IMR-90 (cell line): ENCODE measurements around the gene DENND1A. TPM values are rescaled to one million over a fixed set of nuclear protein-coding genes. Genes with fewer than 3 reads are reported as not detected.

Experiments
- ATAC-seq: fragments of 200-7000 bp; cut with Tn5 transposase; 2 replicates; pipeline ENCODE4 v1.9.1; 2020; ENCODE audit warnings: low read depth, mild to moderate bottlenecking, moderate library complexity
- BruUV-seq: library from RNA; stranded (reverse); fragments of 400-500 nt; replicated peaks from 2 replicates; lab custom pipeline; 2021; lab: Mats Ljungman, UMichigan
- CTCF ChIA-PET: fragments of 300-600 bp; formaldehyde crosslinking; extraction: SDS; loops from one replicate; lab custom pipeline; 2021; ENCODE audit warnings: antibody characterized with exemption; lab: Yijun Ruan, JAX
- POLR2A ChIA-PET: fragments of 300-600 bp; sonication (Branson Sonifier 250); formaldehyde crosslinking; loops from one replicate; lab custom pipeline; 2022; ENCODE audit warnings: antibody characterized with exemption; ENCODE audit not compliant: unreplicated experiment; lab: Charles Lee
- DNase-seq: peaks from one replicate; pipeline ENCODE4 v3.0.0; 2013
- H2AFZ ChIP-seq: replicated peaks from 2 replicates; pipeline ENCODE3; 2013; ENCODE audit warnings: low read length, mild to moderate bottlenecking; ENCODE audit not compliant: poor library complexity
- H2AK5ac ChIP-seq: 2 replicates; pipeline ENCODE4 v1.6.1; 2013; ENCODE audit warnings: low read depth, low read length, inconsistent platforms
- H2AK9ac ChIP-seq: replicated peaks from 2 replicates; pipeline ENCODE3; 2013; ENCODE audit warnings: mild to moderate bottlenecking, low read depth, low read length, moderate library complexity; ENCODE audit not compliant: poor library complexity
- H2BK120ac ChIP-seq: 2 replicates; pipeline ENCODE4 v1.6.1; 2013; ENCODE audit warnings: low read depth, low read length, inconsistent platforms
- H2BK15ac ChIP-seq: 3 replicates; pipeline ENCODE4 v1.6.1; 2013; ENCODE audit warnings: low read depth, low read length, inconsistent platforms
- H2BK20ac ChIP-seq: 2 replicates; pipeline ENCODE4 v1.6.1; 2013; ENCODE audit warnings: low read depth, mild to moderate bottlenecking, inconsistent platforms, low read length, moderate library complexity
- H2BK5ac ChIP-seq: 2 replicates; pipeline ENCODE4 v1.6.1; 2013; ENCODE audit warnings: mild to moderate bottlenecking, low read depth, low read length, inconsistent platforms; ENCODE audit not compliant: poor library complexity, severe bottlenecking
- H3K14ac ChIP-seq: replicated peaks from 2 replicates; pipeline ENCODE4 v1.6.1; 2013; ENCODE audit warnings: low read depth, low read length, inconsistent platforms
- H3K18ac ChIP-seq: 2 replicates; pipeline ENCODE4 v1.6.1; 2013; ENCODE audit warnings: low read depth, low read length, control low read depth
- H3K23ac ChIP-seq: 2 replicates; pipeline ENCODE4 v1.6.1; 2013; ENCODE audit warnings: low read depth, low read length, inconsistent platforms
- H3K27ac ChIP-seq: 2 replicates; pipeline ENCODE4 v1.5.1; 2013; ENCODE audit warnings: mild to moderate bottlenecking, control low read depth, low read length; ENCODE audit not compliant: insufficient read depth
- H3K27me3 ChIP-seq: 2 replicates; pipeline ENCODE4 v1.6.1; 2013; ENCODE audit warnings: low read length; ENCODE audit not compliant: control insufficient read depth, insufficient read depth
- H3K36me3 ChIP-seq: 2 replicates; pipeline ENCODE4 v1.6.1; 2013; ENCODE audit warnings: low read length, mixed read lengths; ENCODE audit not compliant: control insufficient read depth, insufficient read depth
- H3K4ac ChIP-seq: 2 replicates; pipeline ENCODE4 v1.6.1; 2013; ENCODE audit warnings: low read depth, low read length, inconsistent platforms
- H3K4me1 ChIP-seq: 2 replicates; pipeline ENCODE4 v1.6.1; 2013; ENCODE audit warnings: low read length, mixed read lengths; ENCODE audit not compliant: control insufficient read depth, insufficient read depth
- H3K4me2 ChIP-seq: 2 replicates; pipeline ENCODE4 v1.6.1; 2013; ENCODE audit warnings: low read depth, mild to moderate bottlenecking, control low read depth, low read length, moderate library complexity
- H3K4me3 ChIP-seq: 2 replicates; pipeline ENCODE4 v1.5.1; 2013; ENCODE audit warnings: low read depth, mild to moderate bottlenecking, control low read depth, low read length, moderate library complexity; ENCODE audit not compliant: insufficient read depth
- H3K56ac ChIP-seq: 2 replicates; pipeline ENCODE4 v1.6.1; 2013; ENCODE audit warnings: low read length, inconsistent platforms; ENCODE audit not compliant: insufficient read depth; ENCODE audit errors: extremely low read depth
- H3K79me1 ChIP-seq, 2 experiments: 2 replicates each; pipeline ENCODE4 v1.6.1; 2013; ENCODE audit warnings: low read length in 2 of 2, inconsistent platforms in 1 of 2, low read depth in 1 of 2
- H3K9ac ChIP-seq: 2 replicates; pipeline ENCODE4 v1.6.1; 2013; ENCODE audit warnings: low read depth, low read length, control low read depth
- H3K9me1 ChIP-seq: 2 replicates; pipeline ENCODE4 v1.6.1; 2013; ENCODE audit warnings: low read length, inconsistent platforms; ENCODE audit not compliant: insufficient read depth
- H3K9me3 ChIP-seq: 2 replicates; pipeline ENCODE4 v1.6.1; 2013; ENCODE audit warnings: low read length; ENCODE audit not compliant: control insufficient read depth, insufficient read depth
- H4K20me1 ChIP-seq: 2 replicates; pipeline ENCODE4 v1.6.1; 2013; ENCODE audit warnings: low read length, inconsistent platforms; ENCODE audit not compliant: insufficient read depth
- H4K5ac ChIP-seq: 2 replicates; pipeline ENCODE4 v1.6.1; 2013; ENCODE audit warnings: mild to moderate bottlenecking, low read depth, low read length, control low read depth
- H4K8ac ChIP-seq, 2 experiments: 2 replicates each; pipeline ENCODE4 v1.6.1; 2013; ENCODE audit warnings: low read depth in 2 of 2, low read length in 2 of 2, control low read depth in 1 of 2, inconsistent platforms in 1 of 2
- H4K91ac ChIP-seq: 2 replicates; pipeline ENCODE4 v1.6.1; 2013; ENCODE audit warnings: low read depth, low read length, inconsistent platforms; ENCODE audit not compliant: insufficient read depth
- CEBPB ChIP-seq: IDR thresholded peaks from 2 replicates; pipeline ENCODE4 v1.6.1; 2012; ENCODE audit warnings: low read depth, low read length, improper control_type of control experiment
- MAZ ChIP-seq: IDR thresholded peaks from 2 replicates; pipeline ENCODE4 v1.6.1; 2012; ENCODE audit warnings: low read depth, mild to moderate bottlenecking, low read length, improper control_type of control experiment, moderate library complexity, borderline replicate concordance
- MXI1 ChIP-seq: IDR thresholded peaks from 2 replicates; pipeline ENCODE4 v1.6.1; 2012; ENCODE audit warnings: low read depth, mild to moderate bottlenecking, low read length, moderate library complexity, borderline replicate concordance
- RFX5 ChIP-seq: IDR thresholded peaks from 2 replicates; pipeline ENCODE4 v1.8.0; 2012; ENCODE audit warnings: low read depth, mild to moderate bottlenecking, low read length, moderate library complexity
- SMC3 ChIP-seq: fragments of 150-350 bp; IDR thresholded peaks from 2 replicates; pipeline ENCODE4 v1.6.1; 2016; ENCODE audit warnings: low read depth, mild to moderate bottlenecking, antibody characterized with exemption, low read length, moderate library complexity
- WGBS, 2 experiments: methylation state at CpG; one replicate each; pipeline versions ENCODE4 v1.1.5 to v1.1.7; 2013; ENCODE audit warnings: missing lambda C conversion rate in 2 of 2; ENCODE audit not compliant: insufficient read length in 1 of 2; ENCODE audit errors: extremely low coverage in 2 of 2; 5-methylcytosine and 5-hydroxymethylcytosine counted together
- dilution Hi-C: fragments of 300-500 bp; cut with HindIII; formaldehyde crosslinking; loops from one replicate; pipeline ENCODE4 v1.14.3; 2018; ENCODE audit warnings: low sequenced_read_pairs; ENCODE audit not compliant: unreplicated experiment
- in situ Hi-C: fragments of 300-500 bp; cut with MboI; formaldehyde crosslinking; loops from 3 replicates; pipeline ENCODE4 v1.14.3; 2019; ENCODE audit warnings: low sequenced_read_pairs, inconsistent platforms, mixed read lengths
- intact Hi-C: fragments of 100-400 bp; cut with micrococcal nuclease; formaldehyde crosslinking; loops from 2 replicates; pipeline ENCODE4 v1.10.0; 2022
- polyA plus RNA-seq, 3 experiments: library from polyadenylated mRNA; depleted of rRNA; stranded (reverse); fragments of >200 nt; gene quantifications; 2 replicates each; pipeline ENCODE4 v1.2.3, GENCODE V29; 2012; ENCODE audit warnings: low replicate concordance in 1 of 3
- total RNA-seq: library from RNA; depleted of rRNA; stranded (reverse); fragments of >200 nt; gene quantifications from 2 replicates; pipeline ENCODE4 v1.2.3, GENCODE V29; 2012
- TF ChIP-seq, protein P1 (sequence below): fragments of 150-350 bp; IDR thresholded peaks from 2 replicates; pipeline ENCODE4 v1.6.1; 2017; ENCODE audit warnings: mild to moderate bottlenecking, antibody characterized with exemption, low read length, low read depth
- TF ChIP-seq, protein P2 (sequence below): conservative IDR thresholded peaks from 2 replicates; pipeline ENCODE4 v1.5.1; 2012; ENCODE audit warnings: mild to moderate bottlenecking, low read depth, low read length, improper control_type of control experiment

The DENND1A gene
- total and polyA plus RNA-seq, 2 of the 4 experiments (the other 2 are of a cell fraction) = 21.4 to 27.6 TPM

GRCh38 chr9:123555646-123556045, 374.3 kb downstream of the DENND1A start:
- H2BK120ac ChIP-seq = no peak overlapping the region
- no peak overlapping the region for H3K14ac ChIP-seq
- H4K5ac ChIP-seq = no peak overlapping the region
- in situ Hi-C loops (no loop called here), intact Hi-C loops (no loop called here), dilution Hi-C loops (no loop called here)
- H2BK20ac ChIP-seq = no peak overlapping the region
- ATAC-seq (no peak), DNase-seq (no peak)
- H2AFZ ChIP-seq = no peak overlapping the region
- 0 out of 2 replicates have a peak, but pooled peaks cover 2% of the 10 kb centered on the region for H3K4me1 ChIP-seq
- H3K36me3 ChIP-seq = peaks cover 8% of the 10 kb centered on the region
- no peak overlapping the region for H2BK5ac ChIP-seq
- H3K79me1 ChIP-seq = no peaks in the 10 kb centered on the region
- ChIA-PET CTCF (interaction anchor here (0.8 kb wide), 1 partner anchor 69 kb away, joined by 3 read pairs; no protein-coding TSS in a partner anchor), POLR2A (no interaction called here)
- H3K4me3 ChIP-seq = no peak overlapping the region
- no peak overlapping the region for H3K56ac ChIP-seq
- H2BK15ac ChIP-seq = no peak overlapping the region
- no peak overlapping the region for H4K8ac ChIP-seq
- no peaks in the 10 kb centered on the region for H3K9me3 ChIP-seq
- no peak overlapping the region for H3K4me2 ChIP-seq
- H3K23ac ChIP-seq = no peak overlapping the region
- H3K4ac ChIP-seq = no peak overlapping the region
- no peak for TF ChIP-seq SMC3
- TF ChIP-seq, protein P1, sequence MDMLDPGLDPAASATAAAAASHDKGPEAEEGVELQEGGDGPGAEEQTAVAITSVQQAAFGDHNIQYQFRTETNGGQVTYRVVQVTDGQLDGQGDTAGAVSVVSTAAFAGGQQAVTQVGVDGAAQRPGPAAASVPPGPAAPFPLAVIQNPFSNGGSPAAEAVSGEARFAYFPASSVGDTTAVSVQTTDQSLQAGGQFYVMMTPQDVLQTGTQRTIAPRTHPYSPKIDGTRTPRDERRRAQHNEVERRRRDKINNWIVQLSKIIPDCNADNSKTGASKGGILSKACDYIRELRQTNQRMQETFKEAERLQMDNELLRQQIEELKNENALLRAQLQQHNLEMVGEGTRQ = no peak
- TF ChIP-seq, protein P2, sequence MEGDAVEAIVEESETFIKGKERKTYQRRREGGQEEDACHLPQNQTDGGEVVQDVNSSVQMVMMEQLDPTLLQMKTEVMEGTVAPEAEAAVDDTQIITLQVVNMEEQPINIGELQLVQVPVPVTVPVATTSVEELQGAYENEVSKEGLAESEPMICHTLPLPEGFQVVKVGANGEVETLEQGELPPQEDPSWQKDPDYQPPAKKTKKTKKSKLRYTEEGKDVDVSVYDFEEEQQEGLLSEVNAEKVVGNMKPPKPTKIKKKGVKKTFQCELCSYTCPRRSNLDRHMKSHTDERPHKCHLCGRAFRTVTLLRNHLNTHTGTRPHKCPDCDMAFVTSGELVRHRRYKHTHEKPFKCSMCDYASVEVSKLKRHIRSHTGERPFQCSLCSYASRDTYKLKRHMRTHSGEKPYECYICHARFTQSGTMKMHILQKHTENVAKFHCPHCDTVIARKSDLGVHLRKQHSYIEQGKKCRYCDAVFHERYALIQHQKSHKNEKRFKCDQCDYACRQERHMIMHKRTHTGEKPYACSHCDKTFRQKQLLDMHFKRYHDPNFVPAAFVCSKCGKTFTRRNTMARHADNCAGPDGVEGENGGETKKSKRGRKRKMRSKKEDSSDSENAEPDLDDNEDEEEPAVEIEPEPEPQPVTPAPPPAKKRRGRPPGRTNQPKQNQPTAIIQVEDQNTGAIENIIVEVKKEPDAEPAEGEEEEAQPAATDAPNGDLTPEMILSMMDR = no peak
- TF ChIP-seq RFX5 = no peak
- TF ChIP-seq CEBPB = no peak
- no peak for TF ChIP-seq MXI1
- no peak for TF ChIP-seq MAZ
- H2AK9ac ChIP-seq = no peak overlapping the region
- peaks cover 8% of the 10 kb centered on the region; the same call in 1 of the 2 replicates for H3K9me1 ChIP-seq
- WGBS, 2 experiments = 79% methylated on average over 3 of the region's 3 CpGs; no CpG with 5 or more reads in 1 of the 2 experiments
- no peak overlapping the region for H3K9ac ChIP-seq
- no peak overlapping the region for H4K91ac ChIP-seq
- no peak overlapping the region for H3K27ac ChIP-seq
- no TSS peak for BruUV-seq
- H3K18ac ChIP-seq = no peak overlapping the region
- H4K20me1 ChIP-seq = 0 out of 2 replicates have a peak, but pooled peaks cover 3% of the 10 kb centered on the region
- H2AK5ac ChIP-seq = no peak overlapping the region
- no peaks in the 10 kb centered on the region for H3K27me3 ChIP-seq
